ENCODE results near the gene HEXIM1.

Gene HEXIM1

GRCh38 chr17:45146890-45147580 lies 1.2 kb upstream of the HEXIM1 start:
- peak; percentile 88 for DNase-seq (ENCODE audit: low spot score)

- DNase-seq (ENCODE audit: low spot score), result peak; percentile 94
Observed at GRCh38 chr17:45147581-45148182, 593 bp upstream of the HEXIM1 start.

GRCh38 chr17:45149037-45149668 lies 878 bp downstream of the HEXIM1 start:
- DNase-seq (ENCODE audit: low spot score), result peak; percentile 88

- DNase-seq (ENCODE audit: low spot score), result peak; percentile 72
Observed at GRCh38 chr17:45149669-45150664, 1.7 kb downstream of the HEXIM1 start.

GRCh38 chr17:45150911-45151809 lies 2.9 kb downstream of the HEXIM1 start:
- DNase-seq (ENCODE audit: low spot score), result no peak

- no peak for DNase-seq (ENCODE audit: low spot score)
Observed at GRCh38 chr17:45155029-45155428, 6.8 kb downstream of the HEXIM1 start.

GRCh38 chr17:45155483-45155882 lies 7.2 kb downstream of the HEXIM1 start:
- no peak for DNase-seq (ENCODE audit: low spot score)

GRCh38 chr17:45156242-45156641 lies 8.0 kb downstream of the HEXIM1 start:
- DNase-seq (ENCODE audit: low spot score), result no peak

- peak; percentile 72 for DNase-seq (ENCODE audit: low spot score)
Observed at GRCh38 chr17:45160447-45161287, 12.4 kb downstream of the HEXIM1 start.

GRCh38 chr17:45161288-45162024 lies 13.2 kb downstream of the HEXIM1 start, which contains the start of gene HEXIM2:
TSS of gene HEXIM2 (plus strand) at chr17:45161875. CDS start at chr17:45162794, 919 bp downstream.
- peak; percentile 100 for DNase-seq (ENCODE audit: low spot score)

GRCh38 chr17:45162025-45162687 lies 13.9 kb downstream of the HEXIM1 start:
- DNase-seq (ENCODE audit: low spot score), result no peak

GRCh38 chr17:45164734-45165269 lies 16.5 kb downstream of the HEXIM1 start:
- no peak for DNase-seq (ENCODE audit: low spot score)

- no peak for DNase-seq (ENCODE audit: low spot score)
Observed at GRCh38 chr17:45168991-45169752, 20.9 kb downstream of the HEXIM1 start.

- DNase-seq (ENCODE audit: low spot score), result no peak
Observed at GRCh38 chr17:45170280-45170930, 22.1 kb downstream of the HEXIM1 start.

GRCh38 chr17:45170931-45171337 lies 22.7 kb downstream of the HEXIM1 start:
- peak; percentile 84 for DNase-seq (ENCODE audit: low spot score)

- peak; percentile 91 for DNase-seq (ENCODE audit: low spot score)
Observed at GRCh38 chr17:45171338-45172231, 23.3 kb downstream of the HEXIM1 start.

Measured in kidney tubule cell (primary cell).